DMS79 (cell line): ENCODE measurements around the gene INPP5B.

ENCODE experiments used
- DNase-seq: peaks from one replicate; lab custom pipeline; 2025; lab: John Stamatoyannopoulos, UW

The INPP5B gene

DNA sequence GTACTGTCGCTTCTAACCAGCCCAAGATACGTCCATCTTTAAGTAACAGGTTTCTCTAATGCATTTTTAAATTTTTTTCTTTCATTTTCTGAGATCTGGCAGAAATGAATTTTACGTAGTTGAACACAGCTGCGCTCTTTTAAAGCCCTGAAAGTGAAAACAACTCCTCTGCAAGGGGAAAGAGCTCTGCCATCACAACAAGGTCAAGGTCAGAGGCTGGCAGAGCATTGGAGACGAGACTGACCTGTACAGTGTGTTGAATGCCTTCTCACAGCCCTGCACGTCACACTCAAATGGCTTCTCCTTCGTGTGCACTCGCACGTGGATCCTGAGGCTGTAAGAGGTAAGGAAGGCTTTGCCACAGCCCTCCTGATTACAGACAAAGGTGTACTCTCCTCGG lies 107.2 kb downstream of the INPP5B start:
- DNase-seq = no peak

DNA sequence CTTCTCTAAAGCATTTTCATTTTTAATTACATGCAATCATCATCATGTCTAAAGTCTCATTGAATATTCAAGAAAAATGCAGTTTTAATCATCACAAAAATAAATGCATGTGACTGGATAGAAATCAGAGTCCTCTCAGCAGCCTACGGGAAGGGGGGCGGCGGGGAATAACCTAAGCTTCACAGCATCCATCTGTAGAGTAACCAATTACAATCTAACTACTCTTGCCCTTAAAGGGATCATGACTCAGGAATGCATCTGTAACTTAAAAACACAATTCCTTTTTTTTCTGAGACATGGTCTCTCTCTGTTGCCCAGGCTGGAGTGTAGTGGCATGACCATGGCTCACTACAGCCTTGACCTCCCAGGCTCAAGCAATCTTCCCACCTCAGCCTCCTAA lies 110.1 kb downstream of the INPP5B start:
- no peak for DNase-seq

DNA sequence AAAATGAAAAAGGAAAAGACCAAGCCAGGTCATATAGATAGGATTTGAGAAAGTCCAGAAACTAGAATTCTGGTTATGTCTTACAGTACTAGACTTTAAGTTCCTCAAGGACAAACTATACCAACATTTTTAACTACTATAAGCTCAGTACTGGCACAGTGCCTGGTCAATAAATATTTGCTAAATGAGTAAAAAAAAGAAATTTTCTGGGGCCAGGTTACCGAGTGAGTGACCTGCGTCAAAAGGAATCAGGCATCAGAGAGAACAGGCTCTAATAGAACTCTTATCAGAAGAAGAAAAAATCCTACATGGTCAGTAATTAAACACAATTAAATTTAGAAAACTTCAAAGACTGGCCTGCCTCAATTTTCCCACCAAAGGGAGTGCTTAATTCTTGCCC lies 115.0 kb downstream of the INPP5B start:
- no peak for DNase-seq

DNA sequence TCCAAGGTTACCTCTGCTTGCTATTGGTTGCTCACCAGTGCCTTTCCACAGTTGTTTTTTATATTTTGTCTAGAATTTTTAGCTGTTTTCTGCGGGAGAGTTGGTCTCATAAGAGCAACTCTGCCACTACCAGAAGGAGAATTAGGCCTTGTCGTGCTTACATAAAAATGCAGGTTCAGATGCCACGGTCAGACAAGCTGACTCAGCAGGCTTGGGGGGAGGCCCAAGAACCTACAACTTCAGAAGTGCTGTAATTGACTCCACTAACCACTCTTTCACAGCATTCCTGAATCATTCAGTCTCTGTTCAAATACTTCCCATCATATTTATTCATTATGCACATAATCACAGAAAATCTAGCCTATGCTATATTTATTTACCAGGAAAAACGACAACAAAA lies 115.7 kb downstream of the INPP5B start:
- no peak for DNase-seq

DNA sequence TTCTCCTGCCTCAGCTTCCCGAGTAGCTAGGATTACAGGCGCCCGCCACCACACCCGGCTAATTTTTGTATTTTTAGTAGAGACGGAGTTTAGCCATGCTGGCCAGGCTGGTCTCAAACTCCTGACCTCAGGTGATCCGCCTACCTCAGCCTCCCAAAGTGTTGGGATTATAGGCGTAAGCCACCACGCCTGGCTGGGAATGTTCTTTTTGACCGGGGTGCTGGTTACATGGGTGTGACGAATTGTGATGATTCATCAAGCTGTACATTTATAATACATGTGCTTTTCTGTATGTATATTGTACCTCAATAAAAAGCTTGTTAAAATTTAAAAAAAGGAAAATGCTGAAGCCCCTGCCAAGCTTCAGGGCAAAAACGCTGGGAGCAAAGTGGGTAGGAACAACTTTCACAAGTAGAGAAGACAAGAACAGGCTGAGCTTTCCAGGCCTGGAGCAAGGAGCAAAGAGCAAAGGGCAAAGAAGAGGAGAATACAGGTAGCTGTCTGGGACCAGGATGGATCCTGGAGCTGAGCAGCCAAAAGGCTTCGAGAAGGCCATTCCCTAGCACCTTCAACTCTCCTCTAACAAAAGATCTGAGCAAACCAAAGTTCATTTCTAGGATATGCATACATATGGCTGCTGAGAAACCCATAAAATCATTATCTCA lies 118.3 kb downstream of the INPP5B start:
- DNase-seq = no peak

DNA sequence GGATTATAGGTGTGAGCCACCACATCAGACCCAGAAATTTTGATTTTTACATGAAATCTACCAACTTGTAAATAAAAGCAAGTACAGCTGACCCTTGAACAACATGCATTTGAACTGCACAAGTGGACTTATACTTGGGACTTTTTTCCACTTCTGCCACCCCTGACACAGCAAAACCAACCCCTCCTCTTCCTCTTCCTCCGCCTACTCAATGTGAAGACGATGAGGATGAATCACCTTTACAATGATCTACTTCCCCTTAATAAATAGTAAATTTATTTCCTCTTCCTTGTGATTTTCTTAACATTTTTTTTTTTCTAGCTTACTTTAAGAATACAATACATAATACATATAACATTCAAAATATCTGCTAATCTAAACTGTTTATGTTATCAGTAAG lies 121.3 kb downstream of the INPP5B start:
- DNase-seq = no peak

DNA sequence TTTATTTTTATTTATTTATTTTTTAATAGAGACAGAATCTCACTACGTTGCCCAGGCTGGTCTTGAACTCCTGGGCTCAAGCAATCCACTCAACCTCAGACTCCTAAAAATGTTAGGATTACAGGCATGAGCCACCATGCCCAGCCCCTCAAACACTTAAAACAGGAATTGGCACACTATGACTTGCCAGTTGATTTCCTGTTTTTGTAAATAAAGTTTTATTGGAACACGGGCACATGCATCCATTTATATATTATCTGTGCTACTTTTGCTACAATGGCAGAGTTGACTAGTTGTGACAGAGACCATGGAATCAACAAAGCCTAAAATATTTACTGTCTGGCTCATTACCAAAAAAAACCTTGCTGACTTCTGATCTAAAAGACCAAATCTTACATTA lies 122.9 kb downstream of the INPP5B start:
- DNase-seq = no peak

DNA sequence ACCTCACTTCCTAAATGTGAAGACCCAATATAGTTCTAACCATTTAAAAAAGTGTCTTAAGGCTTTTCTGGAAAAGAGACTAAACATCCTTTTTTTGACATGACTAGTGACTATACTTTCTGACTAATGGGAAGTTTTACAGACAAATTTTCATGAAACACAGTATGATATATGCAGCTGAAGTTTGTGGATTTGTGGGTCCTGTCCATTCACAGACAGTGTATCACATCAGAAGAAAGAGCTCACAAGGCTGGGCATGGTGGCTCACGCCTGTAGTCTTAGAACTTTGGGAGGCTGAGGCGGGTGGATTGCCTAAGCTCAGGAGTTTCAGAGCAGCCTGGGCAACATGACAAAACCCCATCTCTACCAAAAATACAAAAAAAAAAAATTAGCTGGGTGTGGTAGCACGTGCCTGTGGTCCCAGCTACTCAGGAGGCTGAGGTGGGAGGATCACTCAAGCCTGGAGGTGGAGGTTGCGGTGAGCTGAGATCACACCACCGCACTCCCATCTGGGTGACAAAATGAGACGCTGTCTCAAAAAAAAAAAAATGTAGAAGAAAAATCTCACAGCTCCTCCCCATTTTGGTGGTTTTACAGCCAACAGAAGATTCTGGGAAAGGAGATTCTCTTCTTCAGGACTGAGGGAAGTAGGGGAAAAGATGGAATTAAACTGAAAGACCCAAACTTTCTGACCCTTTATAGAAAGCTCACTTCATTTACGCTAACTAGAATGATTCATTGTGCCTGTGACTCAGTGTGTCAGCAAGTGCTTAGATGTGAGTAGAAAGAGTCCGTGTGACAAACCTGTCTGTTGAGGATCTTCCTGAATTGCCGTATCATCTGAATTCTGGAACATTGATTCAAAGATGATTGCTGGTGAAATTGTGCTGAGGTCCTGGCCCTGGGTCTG lies 123.7 kb downstream of the INPP5B start:
- DNase-seq = no peak

DNA sequence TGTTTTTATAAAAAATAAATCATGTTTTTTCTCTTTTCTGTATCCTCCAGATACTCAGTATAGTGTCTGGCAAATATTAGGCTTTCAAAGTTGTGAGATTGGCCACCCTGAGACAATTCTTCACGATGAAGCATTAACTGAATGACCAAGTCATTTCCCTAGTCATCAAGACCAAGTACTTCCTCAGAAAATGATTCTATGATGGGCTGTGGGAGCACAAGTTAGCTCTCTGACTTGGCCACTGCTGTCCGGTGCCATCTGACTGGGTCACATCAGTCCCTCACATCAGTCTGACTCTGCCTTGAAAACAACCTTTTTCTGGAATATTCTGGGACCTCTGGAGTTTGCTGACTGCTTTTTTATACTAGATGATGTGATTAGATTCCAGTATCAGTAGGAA lies 125.4 kb downstream of the INPP5B start:
- DNase-seq = no peak

DNA sequence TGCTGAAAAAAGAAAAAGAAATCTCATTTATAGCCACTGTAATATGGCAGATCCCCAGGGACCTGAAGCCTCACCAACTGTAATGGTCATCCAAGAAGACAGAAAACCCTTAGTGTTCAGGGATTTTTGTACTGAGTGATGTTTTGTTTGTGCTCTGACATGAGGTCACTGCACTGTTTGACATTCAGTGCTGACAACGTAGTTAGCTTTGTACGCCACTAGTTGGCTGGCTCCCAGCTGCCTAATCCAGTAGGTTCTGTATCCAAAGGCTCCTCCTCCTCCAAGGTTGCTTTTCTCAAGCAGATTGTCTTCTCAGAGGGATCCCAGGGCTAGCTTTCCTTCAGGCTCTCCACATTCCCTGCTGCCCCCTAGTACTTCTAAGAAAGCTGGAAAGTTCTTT lies 129.4 kb downstream of the INPP5B start:
- DNase-seq = no peak

DNA sequence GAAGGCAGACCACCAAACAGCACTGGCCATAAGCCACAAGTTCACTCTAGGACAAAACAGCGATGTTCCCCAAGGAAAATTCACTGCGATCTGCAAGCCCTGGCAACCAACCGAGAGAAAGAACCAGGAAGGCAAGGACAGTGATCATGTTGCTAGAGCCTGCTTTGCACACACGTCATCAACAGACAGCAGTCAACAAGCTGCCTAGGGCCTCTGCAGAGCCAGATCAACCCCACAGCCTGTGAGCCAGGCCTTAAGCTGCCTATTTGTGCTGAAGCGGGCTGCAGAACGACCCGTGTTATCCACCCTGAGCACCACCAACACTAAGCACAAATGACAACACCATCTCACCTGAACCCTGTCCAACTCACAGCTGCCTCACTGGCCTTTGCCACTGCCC lies 132.6 kb downstream of the INPP5B start:
- DNase-seq = no peak

DNA sequence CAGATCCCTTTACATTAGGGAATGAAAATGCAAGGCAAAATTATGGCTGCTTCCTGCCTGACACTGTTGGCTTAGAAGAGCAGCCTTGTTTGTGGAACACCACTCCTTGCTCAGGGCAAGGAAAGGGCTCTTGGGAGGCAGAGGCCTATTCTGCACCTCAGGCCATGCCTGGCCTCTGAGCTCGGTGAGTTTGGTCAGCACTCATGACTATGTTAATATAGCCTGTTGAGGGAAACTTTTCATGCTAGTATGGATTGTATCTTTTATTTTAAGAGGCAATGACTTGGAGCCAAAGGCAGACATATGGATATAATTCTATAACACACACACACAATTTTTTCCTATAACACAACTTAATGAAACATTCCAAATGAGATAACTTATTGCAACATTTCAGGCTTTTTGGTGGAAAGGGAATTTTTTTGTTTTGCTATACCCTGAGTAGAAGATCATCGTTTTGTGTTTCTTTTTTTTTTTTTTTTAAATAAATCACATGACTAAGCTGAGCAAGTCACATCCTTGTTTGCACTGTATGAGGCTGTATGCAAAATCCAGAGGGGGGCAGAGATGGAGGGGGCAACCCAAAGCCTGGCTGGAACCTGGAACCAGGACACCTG lies 133.2 kb downstream of the INPP5B start:
- no peak for DNase-seq

DNA sequence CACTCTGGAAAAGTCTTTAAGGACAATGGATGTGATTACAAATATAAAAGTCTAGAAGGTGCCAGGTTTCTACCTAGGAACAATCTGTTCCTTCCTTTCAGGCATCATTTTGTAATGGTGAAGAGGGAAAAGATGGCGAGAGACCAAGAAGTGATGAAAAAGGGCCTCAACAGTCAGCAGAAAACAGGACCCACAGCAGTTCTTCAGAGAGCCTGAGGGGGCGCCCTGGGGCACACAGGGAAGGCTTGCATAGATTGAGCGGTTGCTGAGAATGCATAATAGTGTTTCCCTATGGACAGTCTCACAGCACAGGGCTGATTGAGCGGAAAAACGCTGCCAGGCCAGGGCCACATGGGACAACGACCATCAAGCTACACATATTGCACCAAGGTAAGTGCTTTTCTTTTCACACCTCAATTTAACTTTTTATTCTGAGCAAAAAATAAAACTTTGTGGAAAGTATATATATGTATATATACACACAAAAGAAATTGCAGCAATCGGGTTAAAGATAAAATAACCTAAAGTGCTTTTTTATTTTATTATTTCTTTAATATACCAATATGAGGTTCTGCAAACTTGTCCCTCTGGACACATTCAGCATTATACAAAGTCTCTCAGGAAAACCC lies 135.7 kb downstream of the INPP5B start:
- no peak for DNase-seq
